Measurements from ENCODE around the gene RALA. TPM values are rescaled to one million over a fixed set of nuclear protein-coding genes. Genes with fewer than 3 reads are reported as not detected.

The RALA gene
- total and polyA plus RNA-seq, 2 experiments from 2014 or later, result 43.5 to 231 TPM

GRCh38 chr7:39691821-39692220 lies 68.4 kb downstream of the RALA start:
- H3K36me3 ChIP-seq (ENCODE audit: insufficient read depth), result peaks cover 10% of the 10 kb centered on the region; the same call in 1 of the 2 replicates
- H3K27ac Mint-ChIP-seq, result no peak overlapping the region
- no peak overlapping the region for H3K27ac ChIP-seq (ENCODE audit: low read depth)
- H3K4me3 ChIP-seq, result no peak overlapping the region
- ATAC-seq (no peak), DNase-seq (ENCODE audit: low spot score) (no peak)
- no peak overlapping the region for H2AFZ ChIP-seq
- no peaks in the 10 kb centered on the region; the same call in 2 of the 3 replicates for H3K9me3 Mint-ChIP-seq
- H3K4me1 Mint-ChIP-seq, result no peaks in the 10 kb centered on the region
- no peaks in the 10 kb centered on the region for H3K4me1 ChIP-seq (ENCODE audit: insufficient read depth)
- no peaks in the 10 kb centered on the region for H3K27me3 Mint-ChIP-seq (ENCODE audit: insufficient read depth, low read depth, poor library complexity)
- H3F3A ChIP-seq (replicated peaks; ENCODE audit: low read depth), result no peaks in the 10 kb centered on the region
- 0 out of 2 replicates have a peak, but pooled peaks cover 3% of the 10 kb centered on the region for H4K20me1 ChIP-seq (replicated peaks; ENCODE audit: insufficient read depth)
- H3K4me2 ChIP-seq, result no peak overlapping the region
- no peak overlapping the region for H3K4me3 Mint-ChIP-seq
- H3K9me2 ChIP-seq (ENCODE audit: insufficient read depth), result no peaks in the 10 kb centered on the region
- H3K27me3 ChIP-seq (ENCODE audit: insufficient read depth), result no peaks in the 10 kb centered on the region
- peaks cover 8% of the 10 kb centered on the region; the same call in 1 of the 2 replicates for H3K79me2 ChIP-seq (replicated peaks; ENCODE audit: insufficient read depth)
- TF ChIP-seq EZH2 (IDR thresholded peaks at IDR 0.05; ENCODE audit: low read depth, unreplicated experiment) (no peak), STAT1 (IDR thresholded peaks at IDR 0.05; ENCODE audit: unreplicated experiment) (no peak), CREB1 (CRISPR knock-in tag; IDR thresholded peaks at IDR 0.05; ENCODE audit: low read depth) (no peak), CTCF (conservative IDR thresholded peaks at IDR 0.05; ENCODE audit: low read depth in 2 of 2) (no peak), ZNF462 (CRISPR knock-in tag; IDR thresholded peaks at IDR 0.05) (no peak), NANOG (IDR thresholded peaks at IDR 0.05; ENCODE audit: borderline replicate concordance) (no peak), ZNF331 (CRISPR knock-in tag; IDR thresholded peaks at IDR 0.05; ENCODE audit: low read depth) (no peak), JUNB (IDR thresholded peaks at IDR 0.05; ENCODE audit: unreplicated experiment) (no peak), POLR2AphosphoS5 (IDR thresholded peaks at IDR 0.05; ENCODE audit: low read depth) (no peak), EZH2phosphoT487 (IDR thresholded peaks at IDR 0.05; ENCODE audit: unreplicated experiment) (no peak), REST (IDR thresholded peaks at IDR 0.05; ENCODE audit: unreplicated experiment) (no peak), ZNF114 (CRISPR knock-in tag; IDR thresholded peaks at IDR 0.05) (no peak), ETS1 (IDR thresholded peaks at IDR 0.05) (no peak)
- H3K36me3 Mint-ChIP-seq (ENCODE audit: low read depth), result peaks cover 33% of the 10 kb centered on the region

Data from GM23338 (cell line).